Liver (tissue), 9 donors: ENCODE data around the gene DCAF5. TPM values are rescaled to one million over a fixed set of nuclear protein-coding genes. Genes with fewer than 3 reads are reported as not detected.

Source experiments
- DNase-seq: peaks from one replicate; pipeline ENCODE4 v3.0.0-alpha.2; 2017; ENCODE audit warnings: low spot score
- H3K27ac ChIP-seq, 2 donors: one replicate each; pipeline ENCODE4 v1.7.0; 2013; ENCODE audit warnings: inconsistent platforms in 2 of 2, low read length in 2 of 2, control low read depth in 1 of 2, low read depth in 1 of 2, mild to moderate bottlenecking in 1 of 2
- H3K27me3 ChIP-seq, 4 donors: one replicate each; pipeline versions ENCODE4 v1.6.1 to v1.7.0; 2013; ENCODE audit warnings: low read length in 3 of 4, inconsistent platforms in 1 of 4, mild to moderate bottlenecking in 1 of 4, moderate library complexity in 1 of 4; ENCODE audit not compliant: control insufficient read depth in 4 of 4, insufficient read depth in 4 of 4
- H3K36me3 ChIP-seq, 4 donors: one replicate each; pipeline versions ENCODE4 v1.6.1 to v1.7.0; 2013; ENCODE audit warnings: low read length in 3 of 4, mild to moderate bottlenecking in 3 of 4, low read depth in 1 of 4, moderate library complexity in 1 of 4; ENCODE audit not compliant: control insufficient read depth in 4 of 4, insufficient read depth in 3 of 4
- H3K4me1 ChIP-seq, 4 donors: one replicate each; pipeline versions ENCODE4 v1.6.1 to v1.7.0; 2013; ENCODE audit warnings: low read length in 3 of 4, mild to moderate bottlenecking in 3 of 4, moderate library complexity in 1 of 4; ENCODE audit not compliant: control insufficient read depth in 4 of 4, insufficient read depth in 4 of 4
- H3K4me3 ChIP-seq, 3 donors: one replicate each; pipeline versions ENCODE4 v1.6.1 to v1.7.0; 2013; ENCODE audit warnings: low read length in 3 of 3, control low read depth in 1 of 3, low read depth in 1 of 3, mild to moderate bottlenecking in 1 of 3
- H3K9ac ChIP-seq, 2 donors: one replicate each; pipeline ENCODE4 v1.7.0; 2013; ENCODE audit warnings: low read length in 2 of 2, mild to moderate bottlenecking in 2 of 2, moderate library complexity in 2 of 2, control low read depth in 1 of 2, low read depth in 1 of 2
- H3K9me3 ChIP-seq, 4 donors: one replicate each; pipeline versions ENCODE4 v1.6.1 to v1.7.0; 2013; ENCODE audit warnings: low read length in 3 of 4; ENCODE audit not compliant: control insufficient read depth in 4 of 4
- CTCF ChIP-seq: fragments of 150-350 bp; IDR thresholded peaks from 2 replicates; pipeline ENCODE4 v1.5.1; 2017; ENCODE audit warnings: improper control_type of control experiment, low read depth, low read length; ENCODE audit not compliant: missing input control
- EGR1 ChIP-seq, 2 donors: IDR thresholded peaks; 2 replicates each; pipeline ENCODE4 v1.6.1; 2016 to 2018; ENCODE audit warnings: antibody characterized with exemption in 2 of 2, low read depth in 2 of 2
- FOXA2 ChIP-seq: IDR thresholded peaks from 2 replicates; pipeline ENCODE4 v1.6.1; 2016; ENCODE audit warnings: antibody characterized with exemption
- GABPA ChIP-seq, 2 donors: IDR thresholded peaks in 1 of 2; conservative IDR thresholded peaks in 1 of 2; 2 replicates each; pipeline ENCODE4 v1.6.1; 2016; ENCODE audit warnings: antibody characterized with exemption in 2 of 2, mild to moderate bottlenecking in 1 of 2, moderate library complexity in 1 of 2
- HNF4A ChIP-seq, 2 donors: conservative IDR thresholded peaks; 2 replicates each; pipeline ENCODE4 v1.6.1; 2016; ENCODE audit warnings: antibody characterized with exemption in 2 of 2, mild to moderate bottlenecking in 2 of 2
- JUND ChIP-seq, 2 donors: IDR thresholded peaks; 2 replicates each; pipeline ENCODE4 v1.6.1; 2016; ENCODE audit warnings: antibody characterized with exemption in 2 of 2
- NR2F2 ChIP-seq: IDR thresholded peaks from 2 replicates; pipeline ENCODE4 v1.6.1; 2016; ENCODE audit warnings: antibody characterized with exemption
- RAD21 ChIP-seq, 2 donors: IDR thresholded peaks; 2 replicates each; pipeline ENCODE4 v1.6.1; 2016; ENCODE audit warnings: antibody characterized with exemption in 2 of 2, mild to moderate bottlenecking in 2 of 2
- REST ChIP-seq: IDR thresholded peaks from 2 replicates; pipeline ENCODE4 v1.6.1; 2016; ENCODE audit warnings: antibody characterized with exemption, mild to moderate bottlenecking
- RXRA ChIP-seq, 2 donors: IDR thresholded peaks; 2 replicates each; pipeline ENCODE4 v1.6.1; 2017 to 2018; ENCODE audit warnings: antibody characterized with exemption in 2 of 2, mild to moderate bottlenecking in 1 of 2
- SP1 ChIP-seq: IDR thresholded peaks from 2 replicates; pipeline ENCODE4 v1.6.1; 2018; ENCODE audit warnings: antibody characterized with exemption, mild to moderate bottlenecking
- TAF1 ChIP-seq: conservative IDR thresholded peaks from 2 replicates; pipeline ENCODE4 v1.6.1; 2016; ENCODE audit warnings: antibody characterized with exemption, mild to moderate bottlenecking
- YY1 ChIP-seq: IDR thresholded peaks from 2 replicates; pipeline ENCODE4 v1.6.1; 2016; ENCODE audit warnings: antibody characterized with exemption, mild to moderate bottlenecking
- WGBS: extraction: QIAGEN DNeasy Blood & Tissue Kit; methylation state at CpG from one replicate; pipeline ENCODE4 v1.1.7; 2013; 5-methylcytosine and 5-hydroxymethylcytosine counted together
- polyA plus RNA-seq, 2 donors: library from polyadenylated mRNA; stranded (reverse) in 1 of 2; unstranded in 1 of 2; fragments of 200-250 nt in 1 of 2; fragments of >200 nt in 1 of 2; fragmentation: Nextera tagmentation in 1 of 2; extraction: Ambion mirVana in 1 of 2; gene quantifications; one replicate each; pipeline versions ENCODE4 v1.2.1 to v1.2.3, GENCODE V29; 2013 to 2015
- total RNA-seq, 2 donors: library from RNA; depleted of rRNA; stranded (reverse); fragments of >200 nt; gene quantifications; one replicate each; pipeline ENCODE4 v1.2.3, GENCODE V29; 2014
- TF ChIP-seq, protein P1 (sequence below): IDR thresholded peaks from 2 replicates; pipeline ENCODE4 v1.6.1; 2016; ENCODE audit warnings: antibody characterized with exemption
- TF ChIP-seq, protein P2 (sequence below): IDR thresholded peaks from 2 replicates; pipeline ENCODE4 v1.6.1; 2016; ENCODE audit warnings: antibody characterized with exemption
- donor health status: healthy.
- donor health status: healthy.
- donor health status: healthy.
- donor health status: healthy.
- donor health status: healthy.

DCAF5 gene
- total and polyA plus RNA-seq, 4 donors = 12.9 to 18.1 (median 14.5) TPM

- no peak for DNase-seq
- Histone ChIP-seq H3K9me3 (no peaks in the 10 kb centered on the region), H3K9ac (no peak overlapping the region), H3K27ac (peak overlapping the region; percentile 55 to 57), H3K4me3 (no peak overlapping the region), H3K4me1 (peaks cover 2 to 24% (median 14%) of the 10 kb centered on the region in 4 donors), H3K36me3 (no peaks in the 10 kb centered on the region), H3K27me3 (no peaks in the 10 kb centered on the region)
- TF ChIP-seq CTCF (no peak), NR2F2 (no peak)
- 75% methylated on average over 8 of the region's 8 CpGs for WGBS
Observed at GRCh38 chr14:69043596-69044260, 109.2 kb downstream of the DCAF5 start.

GRCh38 chr14:69042787-69043444, 110.0 kb downstream of the DCAF5 start:
- TF ChIP-seq JUND (IDR thresholded peaks at IDR 0.05) (no peak), YY1 (peak; percentile 76), FOXA2 (peak; percentile 28), RXRA (IDR thresholded peaks at IDR 0.05) (peak in 1 of 2 donors; percentile 42), RAD21 (IDR thresholded peaks at IDR 0.05) (peak; percentile 49 to 51), SP1 (peak; percentile 38), HNF4A (conservative IDR thresholded peaks at IDR 0.05) (peak; percentile 29 to 44), REST (peak; percentile 51)
- TF ChIP-seq, protein P1, sequence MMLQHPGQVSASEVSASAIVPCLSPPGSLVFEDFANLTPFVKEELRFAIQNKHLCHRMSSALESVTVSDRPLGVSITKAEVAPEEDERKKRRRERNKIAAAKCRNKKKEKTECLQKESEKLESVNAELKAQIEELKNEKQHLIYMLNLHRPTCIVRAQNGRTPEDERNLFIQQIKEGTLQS = no peak
- no peaks in the 10 kb centered on the region for H3K36me3 ChIP-seq
- peaks cover 0 to 21% (median 11%) of the 10 kb centered on the region in 4 donors for H3K4me1 ChIP-seq
- DNase-seq = no peak
- H3K27ac ChIP-seq = peak overlapping the region; percentile 55 to 57
- no peaks in the 10 kb centered on the region for H3K27me3 ChIP-seq
- no peaks in the 10 kb centered on the region for H3K9me3 ChIP-seq
- H3K9ac ChIP-seq = no peak overlapping the region
- 27% methylated on average over 10 of the region's 10 CpGs for WGBS
- H3K4me3 ChIP-seq = peak overlapping the region in 1 of 3 donors; percentile 5

- no peak overlapping the region for H3K9ac ChIP-seq
- no peak for DNase-seq
- peaks cover 0 to 21% (median 11%) of the 10 kb centered on the region in 4 donors for H3K4me1 ChIP-seq
- 66% methylated on average over 3 of the region's 3 CpGs for WGBS
- no peaks in the 10 kb centered on the region for H3K27me3 ChIP-seq
- TF ChIP-seq, protein P2, sequence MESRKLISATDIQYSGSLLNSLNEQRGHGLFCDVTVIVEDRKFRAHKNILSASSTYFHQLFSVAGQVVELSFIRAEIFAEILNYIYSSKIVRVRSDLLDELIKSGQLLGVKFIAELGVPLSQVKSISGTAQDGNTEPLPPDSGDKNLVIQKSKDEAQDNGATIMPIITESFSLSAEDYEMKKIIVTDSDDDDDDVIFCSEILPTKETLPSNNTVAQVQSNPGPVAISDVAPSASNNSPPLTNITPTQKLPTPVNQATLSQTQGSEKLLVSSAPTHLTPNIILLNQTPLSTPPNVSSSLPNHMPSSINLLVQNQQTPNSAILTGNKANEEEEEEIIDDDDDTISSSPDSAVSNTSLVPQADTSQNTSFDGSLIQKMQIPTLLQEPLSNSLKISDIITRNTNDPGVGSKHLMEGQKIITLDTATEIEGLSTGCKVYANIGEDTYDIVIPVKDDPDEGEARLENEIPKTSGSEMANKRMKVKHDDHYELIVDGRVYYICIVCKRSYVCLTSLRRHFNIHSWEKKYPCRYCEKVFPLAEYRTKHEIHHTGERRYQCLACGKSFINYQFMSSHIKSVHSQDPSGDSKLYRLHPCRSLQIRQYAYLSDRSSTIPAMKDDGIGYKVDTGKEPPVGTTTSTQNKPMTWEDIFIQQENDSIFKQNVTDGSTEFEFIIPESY = no peak
- no peak for TF ChIP-seq JUND (IDR thresholded peaks at IDR 0.05)
- TF ChIP-seq EGR1 (IDR thresholded peaks at IDR 0.05; ENCODE audit: low read depth in 2 of 2) = no peak
- TF ChIP-seq RAD21 (IDR thresholded peaks at IDR 0.05) = no peak
- no peak for TF ChIP-seq TAF1
- no peak for TF ChIP-seq HNF4A (conservative IDR thresholded peaks at IDR 0.05)
- TF ChIP-seq GABPA (IDR thresholded peaks at IDR 0.05 in 1 of 2, conservative IDR thresholded peaks at IDR 0.05 in 1 of 2) = no peak
- no peaks in the 10 kb centered on the region for H3K36me3 ChIP-seq
- H3K4me3 ChIP-seq = no peak overlapping the region
- peak overlapping the region in 1 of 2 donors; percentile 55 for H3K27ac ChIP-seq
- H3K9me3 ChIP-seq = no peaks in the 10 kb centered on the region
Observed at GRCh38 chr14:69042299-69042698, 110.6 kb downstream of the DCAF5 start.
